Gastroesophageal sphincter (tissue), 3 donors: ENCODE measurements around the gene PARVG.

Experiments used
- CTCF ChIP-seq, 4 experiments: fragments of 200-600 bp in 2 of 4; fragments of 450-650 bp in 2 of 4; sonication (generic) in 1 of 4; IDR thresholded peaks; one replicate each; pipeline ENCODE4 v1.5.1; 2017 to 2019; ENCODE audit warnings: antibody characterized with exemption in 4 of 4, mild to moderate bottlenecking in 2 of 4, moderate library complexity in 2 of 4
- EP300 ChIP-seq: sonication (generic); formaldehyde crosslinking; IDR thresholded peaks from one replicate; pipeline ENCODE4 v1.6.1; 2017; ENCODE audit warnings: antibody characterized with exemption, mild to moderate bottlenecking
- POLR2AphosphoS5 ChIP-seq: sonication (generic); formaldehyde crosslinking; IDR thresholded peaks from one replicate; pipeline ENCODE4 v1.6.1; 2017; ENCODE audit warnings: antibody characterized with exemption

DNA sequence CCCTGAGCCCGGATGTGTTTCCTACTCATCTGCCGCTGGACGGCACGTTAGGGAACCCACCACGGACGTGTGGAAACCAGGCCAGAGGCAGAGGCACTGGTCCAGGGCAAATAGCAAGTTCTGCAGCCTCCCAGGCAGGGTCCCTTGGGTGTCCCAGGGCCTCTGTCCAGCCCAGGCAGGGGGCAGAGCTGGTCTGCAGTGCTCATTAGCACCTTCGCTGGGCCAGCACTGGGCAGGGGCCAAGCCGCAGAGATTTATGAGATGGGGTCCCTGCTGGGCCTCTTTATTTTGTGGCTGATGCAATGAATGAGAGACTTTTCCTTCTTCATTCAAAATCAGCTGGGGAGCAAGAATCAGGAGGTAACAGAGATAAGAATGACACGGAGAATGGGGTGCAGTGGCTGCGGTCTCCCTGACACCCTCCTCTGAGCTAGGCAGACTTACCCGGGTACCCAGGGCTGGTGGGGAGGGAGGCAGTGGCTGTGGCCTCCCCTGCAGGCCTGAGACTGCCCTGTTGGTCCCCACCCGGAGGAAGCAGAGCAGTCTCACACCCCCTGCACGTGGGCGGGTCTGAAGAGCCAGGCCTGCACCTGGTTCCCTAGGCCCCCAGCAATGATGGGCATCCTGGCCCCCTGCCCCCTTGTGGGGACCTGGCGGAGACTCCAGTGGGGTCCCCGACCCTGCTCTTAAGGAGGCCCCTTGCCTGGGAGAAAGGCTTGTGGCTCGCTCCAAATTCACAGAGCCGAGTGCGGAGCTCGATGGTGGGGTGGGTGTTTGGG lies 14.0 kb upstream of the PARVG start:
- TF ChIP-seq CTCF (IDR thresholded peaks at IDR 0.05), result no peak
- no peak for TF ChIP-seq EP300
- no peak for TF ChIP-seq POLR2AphosphoS5
